Epithelial cell of esophagus (primary cell): ENCODE results near the gene BCOR.

Source experiments
- DNase-seq: peaks from one replicate; pipeline ENCODE4 v3.0.0; 2010; ENCODE audit warnings: low read depth
- H3K4me3 ChIP-seq: 2 replicates; pipeline ENCODE4 v1.5.1; 2011; ENCODE audit warnings: mild to moderate bottlenecking, low read length, control low read depth
- CTCF ChIP-seq: IDR thresholded peaks from 2 replicates; pipeline ENCODE4 v1.5.1; 2011; ENCODE audit warnings: low read depth, mild to moderate bottlenecking, low read length, control low read depth, inconsistent platforms; ENCODE audit not compliant: insufficient read depth; ENCODE audit errors: missing control alignments

Gene BCOR

GRCh38 chrX:40012868-40013265, 84.9 kb downstream of the BCOR start:
- DNase-seq, result no peak

DNA sequence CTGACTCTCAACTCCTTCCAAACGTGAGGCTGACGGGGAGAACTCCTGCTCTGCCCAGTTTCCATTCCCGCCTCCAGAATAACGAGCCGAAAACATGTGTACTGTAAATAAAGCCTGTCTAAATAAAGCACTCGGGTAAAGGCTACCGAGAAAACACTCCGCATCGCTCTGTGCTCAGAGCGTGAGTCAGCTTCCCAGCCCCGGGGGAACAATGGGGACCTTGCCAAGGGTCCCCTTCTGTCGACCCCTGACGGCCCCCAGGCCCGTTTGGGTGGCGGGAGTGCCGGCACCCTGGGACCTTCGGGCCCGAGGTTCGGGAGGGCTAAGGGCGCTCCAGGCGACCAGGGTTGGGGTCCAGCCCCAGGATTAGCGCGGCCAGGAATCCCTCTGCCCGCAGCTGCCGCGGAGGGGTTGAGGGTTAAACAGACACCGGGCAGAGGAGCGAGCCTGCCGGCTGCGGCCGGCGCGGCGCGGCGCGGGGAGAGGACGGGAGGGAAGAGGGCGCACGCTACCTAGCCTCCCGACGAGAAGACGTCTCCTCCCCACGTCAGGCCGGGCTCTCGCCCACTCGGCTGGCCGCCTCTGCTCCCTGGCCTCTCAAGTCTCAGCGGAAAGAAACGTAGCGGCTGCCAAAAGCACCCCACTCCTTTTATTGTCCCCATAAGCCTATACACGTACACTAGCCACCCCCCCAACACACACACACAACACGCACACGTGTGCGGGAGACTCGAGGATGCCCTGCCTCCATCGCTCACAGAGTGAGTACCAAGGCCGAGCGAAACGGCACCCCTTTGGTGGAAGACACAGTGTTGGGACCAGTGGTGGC, 85.5 kb downstream of the BCOR start:
- DNase-seq, result peak; percentile 28
- no peak for TF ChIP-seq CTCF
- H3K4me3 ChIP-seq, result no peak overlapping the region

More at GRCh38 chrX:40012868-40013265, 84.9 kb downstream of the BCOR start:
- H3K4me3 ChIP-seq, result peak overlapping the region; percentile 42
- no peak for TF ChIP-seq CTCF

- H3K4me3 ChIP-seq, result no peak overlapping the region
- TF ChIP-seq CTCF, result no peak
- DNase-seq, result no peak
These were observed 86.3 kb downstream of the BCOR start for GRCh38 chrX:40011322-40012038.

GRCh38 chrX:40010550-40011321, 87.0 kb downstream of the BCOR start:
- no peak overlapping the region for H3K4me3 ChIP-seq
- no peak for DNase-seq
- no peak for TF ChIP-seq CTCF

DNA sequence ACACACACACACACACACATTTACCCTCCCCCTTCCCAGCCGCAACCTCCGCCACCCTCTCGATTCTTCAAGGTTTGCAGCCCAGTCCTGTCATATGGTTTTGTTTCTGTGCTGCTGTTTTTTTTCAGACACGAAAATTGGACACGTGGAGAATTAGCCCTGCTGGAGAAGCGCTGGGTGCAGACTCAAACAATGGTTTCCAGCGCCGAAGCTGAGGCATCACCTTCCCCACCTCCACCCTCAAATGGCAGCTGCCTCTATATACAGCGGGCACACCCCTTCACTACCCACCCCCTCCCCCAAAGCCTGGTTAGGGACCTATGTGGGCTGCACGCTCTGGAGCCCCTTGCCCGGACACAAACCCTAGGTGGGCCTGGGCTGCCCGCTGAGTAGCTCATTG, 87.9 kb downstream of the BCOR start:
- no peak for DNase-seq
- no peak overlapping the region for H3K4me3 ChIP-seq
- TF ChIP-seq CTCF, result no peak

- no peak overlapping the region for H3K4me3 ChIP-seq
- no peak for TF ChIP-seq CTCF
- DNase-seq, result no peak
These were observed 88.3 kb downstream of the BCOR start for GRCh38 chrX:40009462-40009851.
